Middle frontal gyrus (tissue), 1 donor: ENCODE data around the gene LMO7.

Experiments
- DNase-seq: peaks from one replicate; pipeline ENCODE4 v3.0.0-alpha.2; 2015; ENCODE audit warnings: low spot score; ENCODE audit errors: extremely low spot score

Gene LMO7

GRCh38 chr13:75635828-75636435 lies at the start of gene LMO7:
TSS of gene LMO7 (plus strand) at chr13:75636330. CDS start at chr13:75636658, 328 bp downstream.
- DNase-seq = no peak

GRCh38 chr13:75587679-75588078 lies 48.5 kb upstream of the LMO7 start:
- DNase-seq = no peak

DNA sequence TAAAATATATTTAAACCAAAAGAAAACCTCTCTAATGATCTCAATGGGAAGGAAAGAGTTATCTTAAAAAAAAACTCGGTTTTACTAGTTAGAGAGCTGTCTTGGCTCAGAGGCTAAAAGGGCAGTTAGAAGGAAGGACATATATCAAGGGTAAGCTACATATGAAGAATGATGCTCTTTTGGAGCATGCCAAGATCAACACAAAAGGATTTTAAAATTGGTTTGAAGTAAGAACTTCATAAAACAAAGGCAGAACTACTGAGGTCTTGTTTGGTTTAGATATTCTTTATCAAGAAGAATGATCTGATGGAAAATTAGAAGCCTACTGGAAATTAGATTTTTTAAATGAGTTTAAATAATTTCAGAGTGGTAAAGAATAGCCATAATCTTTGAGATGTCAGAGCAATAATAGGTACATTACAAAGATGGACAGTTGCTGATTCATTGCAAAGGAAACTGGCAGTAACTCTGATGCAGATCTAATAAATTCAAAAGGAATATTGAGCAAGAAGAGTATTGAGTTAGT lies 39.4 kb upstream of the LMO7 start:
- no peak for DNase-seq

- DNase-seq = no peak
Observed at GRCh38 chr13:75600371-75600770, 35.8 kb upstream of the LMO7 start.

GRCh38 chr13:75603038-75603437 lies 33.1 kb upstream of the LMO7 start:
- DNase-seq = no peak

DNA sequence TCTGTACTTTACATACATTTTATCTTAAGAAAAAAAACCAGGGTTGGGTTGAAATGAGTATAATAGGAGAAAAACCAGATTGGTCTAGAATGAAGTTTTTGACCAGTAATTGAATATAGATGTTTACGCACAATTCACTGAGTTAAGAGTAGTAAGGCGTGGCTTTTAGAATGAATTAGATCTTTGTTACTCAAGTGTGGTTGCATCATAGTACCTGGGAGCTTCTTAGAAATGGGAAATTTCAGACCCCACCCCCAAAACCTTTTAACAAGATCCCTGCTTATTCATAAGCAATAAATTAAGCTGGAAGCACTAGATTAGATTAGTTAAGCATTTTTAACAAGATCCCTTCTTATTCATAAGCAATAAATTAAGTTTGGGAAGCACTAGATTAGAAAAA lies 28.7 kb upstream of the LMO7 start:
- no peak for DNase-seq

DNA sequence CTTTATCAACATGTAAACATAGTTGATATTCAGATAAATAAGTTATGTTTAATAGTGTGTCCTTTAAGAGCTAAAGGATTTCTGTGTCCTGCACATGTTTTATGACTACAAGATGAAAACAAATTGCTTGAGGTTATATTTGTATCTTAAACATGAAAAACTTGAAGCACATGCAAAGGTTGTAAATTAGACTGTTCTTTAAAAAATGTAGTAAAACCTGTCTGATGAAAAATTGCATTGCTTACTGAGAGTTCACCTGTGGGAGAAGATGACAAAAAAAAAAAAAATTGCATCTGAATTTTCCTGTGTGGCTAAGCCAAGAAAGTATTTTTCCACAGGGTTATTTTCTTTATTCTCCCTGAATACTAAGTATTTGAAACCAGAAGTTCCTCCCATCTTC lies 25.7 kb upstream of the LMO7 start:
- DNase-seq = no peak

GRCh38 chr13:75612354-75612753 lies 23.8 kb upstream of the LMO7 start:
- DNase-seq = no peak

- no peak for DNase-seq
Observed at GRCh38 chr13:75617230-75617629, 18.9 kb upstream of the LMO7 start.

- no peak for DNase-seq
Observed at GRCh38 chr13:75618308-75618707, 17.8 kb upstream of the LMO7 start.

DNA sequence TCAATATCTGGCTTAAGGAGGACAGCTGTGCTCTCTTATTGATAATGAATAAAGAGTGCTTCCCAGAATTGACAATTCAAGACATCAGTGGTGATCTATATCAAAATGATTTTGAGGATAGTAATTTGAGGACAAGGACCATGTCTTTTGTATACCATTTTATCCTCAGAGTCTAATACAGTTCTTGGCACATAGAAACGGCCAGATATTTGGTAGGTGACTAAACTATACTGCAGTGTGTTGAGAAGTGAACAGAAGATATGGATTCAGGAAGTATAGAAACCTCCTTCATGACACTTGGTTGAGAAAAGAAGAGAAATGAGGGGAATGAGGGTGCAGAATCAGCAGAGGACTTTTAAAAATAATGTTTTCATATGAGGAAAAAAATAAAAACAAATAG lies 16.1 kb upstream of the LMO7 start:
- DNase-seq = no peak

DNA sequence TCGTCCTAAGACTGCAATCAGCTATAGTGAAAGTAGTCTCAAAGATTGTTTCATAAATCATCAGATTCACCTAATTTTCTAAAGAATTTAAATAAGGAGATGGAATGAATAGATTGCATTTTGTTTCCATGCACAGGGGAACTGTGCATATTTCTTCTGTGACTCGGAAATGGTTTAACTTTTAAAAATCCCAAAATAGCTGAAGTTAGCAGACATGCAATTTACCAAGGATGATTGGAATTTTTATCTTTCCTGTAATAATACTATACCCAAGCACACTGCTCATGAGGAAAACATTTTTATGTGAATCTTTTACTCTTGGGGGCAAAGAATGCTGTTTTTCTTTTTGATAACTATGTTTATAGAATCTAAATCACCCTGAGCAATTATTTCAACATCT lies 15.0 kb upstream of the LMO7 start:
- no peak for DNase-seq

GRCh38 chr13:75628801-75629200 lies 7.3 kb upstream of the LMO7 start:
- DNase-seq = no peak

GRCh38 chr13:75633285-75633684 lies 2.8 kb upstream of the LMO7 start:
- DNase-seq = no peak

- no peak for DNase-seq
Observed at GRCh38 chr13:75635101-75635827, 866 bp upstream of the LMO7 start.

DNA sequence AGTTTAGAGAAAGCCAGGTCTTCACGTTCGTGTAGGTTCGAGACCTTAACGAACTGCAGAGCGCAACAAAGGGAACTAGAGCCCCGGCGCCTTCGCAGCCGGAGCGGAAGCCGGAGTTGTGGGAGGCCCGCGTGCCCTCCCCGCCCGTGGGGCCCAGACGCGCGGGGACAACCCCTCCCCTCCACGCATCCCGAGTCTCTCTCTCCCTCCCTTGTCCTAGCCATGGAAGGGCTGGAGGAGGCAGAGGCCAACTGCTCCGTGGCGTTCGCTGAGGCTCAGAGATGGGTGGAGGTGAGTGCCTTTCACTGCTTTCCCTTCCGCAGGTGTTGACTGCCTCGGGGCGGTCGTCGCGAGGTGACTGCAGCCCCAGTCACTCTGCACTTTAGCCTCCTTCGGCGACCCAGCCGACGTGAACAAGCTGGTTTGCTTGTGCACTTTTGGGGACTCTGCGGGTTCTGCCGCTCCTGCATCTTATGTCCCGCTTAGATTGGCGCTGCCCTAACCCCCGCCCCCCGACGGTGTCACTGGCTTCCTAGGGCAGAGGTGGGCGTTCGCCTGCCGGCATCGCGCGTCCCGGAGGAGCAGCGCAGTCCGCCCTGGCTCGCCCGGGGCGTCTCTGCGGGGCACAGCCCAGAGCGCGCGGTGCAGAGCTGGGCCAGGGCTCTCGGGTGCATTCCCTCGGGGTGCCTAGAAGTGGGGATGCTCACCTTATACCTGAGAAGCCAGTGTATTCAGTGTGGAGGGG lies 478 bp downstream of the LMO7 start:
- DNase-seq = no peak

- DNase-seq = no peak
Observed at GRCh38 chr13:75637181-75637750, 1.1 kb downstream of the LMO7 start.

DNA sequence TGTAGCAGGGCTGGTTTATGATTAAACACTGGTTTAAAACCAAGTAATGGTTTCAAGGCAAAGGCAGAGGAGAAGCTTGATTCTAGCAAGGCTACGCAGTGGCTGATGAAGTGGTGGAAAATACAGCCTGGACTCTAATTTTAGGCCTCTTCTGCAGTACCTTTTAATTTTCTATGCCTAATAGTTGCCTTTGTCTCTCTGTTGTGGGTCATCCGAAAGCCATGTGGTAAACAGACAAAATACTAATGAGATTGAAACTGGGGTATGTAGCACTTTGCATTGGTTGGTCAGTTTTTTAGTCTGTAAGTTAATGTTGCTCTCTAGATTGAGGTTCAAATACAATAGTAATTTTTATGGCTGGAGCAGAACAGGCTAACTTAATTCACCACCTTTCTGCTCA lies 3.3 kb downstream of the LMO7 start:
- DNase-seq = no peak

DNA sequence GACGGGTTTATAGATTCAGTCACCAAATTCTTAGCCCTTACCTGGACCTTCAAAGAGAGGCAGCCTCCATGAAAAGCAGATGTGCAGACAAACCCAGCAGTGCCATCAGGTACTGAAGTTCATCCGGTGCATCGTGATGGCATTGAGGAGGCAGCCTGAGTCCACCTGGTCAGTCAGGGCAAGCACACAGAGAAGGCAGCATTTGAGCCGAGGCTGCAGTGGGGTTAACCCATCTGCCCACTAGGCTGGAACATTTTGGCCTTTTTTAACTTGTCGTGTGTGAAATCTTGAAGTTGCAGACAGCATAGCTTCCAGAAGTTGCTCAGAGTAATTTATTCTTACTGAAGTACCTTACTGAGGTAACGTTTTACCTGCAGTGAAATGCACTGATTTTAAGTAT lies 4.9 kb downstream of the LMO7 start:
- DNase-seq = no peak

DNA sequence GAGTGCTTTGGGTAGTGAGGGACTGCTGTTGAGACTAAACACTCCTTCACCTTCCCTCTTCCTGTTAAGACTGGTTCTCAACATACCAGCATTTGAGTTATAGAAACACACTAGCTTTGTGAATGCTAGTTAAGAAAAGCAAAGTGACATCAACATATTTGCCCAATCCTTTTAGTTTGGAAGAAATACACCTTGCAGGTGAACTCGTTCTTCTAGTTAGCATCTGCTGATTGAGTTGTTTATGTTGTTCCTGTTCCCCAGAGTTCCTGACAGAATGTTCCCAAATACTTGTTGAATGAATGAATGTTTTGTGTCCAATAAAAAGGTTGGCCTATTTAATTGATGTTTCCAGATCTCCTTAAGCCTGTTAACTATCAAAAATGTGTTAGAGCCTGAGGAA lies 7.1 kb downstream of the LMO7 start:
- no peak for DNase-seq

DNA sequence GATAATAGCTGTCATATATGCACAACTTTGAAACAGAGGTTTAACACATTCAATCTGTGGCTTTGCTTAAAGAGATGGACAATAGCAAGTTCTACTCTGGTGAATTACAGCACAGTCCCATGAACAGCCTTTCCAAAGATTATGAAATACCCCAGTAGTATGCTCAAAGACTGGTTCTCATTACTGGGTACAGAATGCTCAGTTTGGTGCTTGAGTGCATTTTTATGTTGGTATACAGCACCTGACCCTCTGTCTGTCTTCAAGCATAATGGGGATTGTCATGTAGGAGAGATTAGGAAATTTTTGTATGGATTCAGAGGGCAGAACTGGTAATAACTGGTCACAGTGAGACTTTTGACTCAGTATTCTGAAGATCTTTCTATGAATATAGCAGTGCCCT lies 7.6 kb downstream of the LMO7 start:
- no peak for DNase-seq

GRCh38 chr13:75645141-75645540 lies 9.0 kb downstream of the LMO7 start:
- DNase-seq = no peak
